RCC 7860 (cell line): ENCODE data around the gene FRMD4A.

Experiments
- DNase-seq: peaks from one replicate; pipeline ENCODE4 v3.0.0-alpha.2; 2015; ENCODE audit warnings: low spot score
- FAIRE-seq: peaks from 2 replicates; lab custom pipeline; 2012; peaks lifted over from hg19 to GRCh38; lab: Jason Lieb, UNC

The FRMD4A gene

DNA sequence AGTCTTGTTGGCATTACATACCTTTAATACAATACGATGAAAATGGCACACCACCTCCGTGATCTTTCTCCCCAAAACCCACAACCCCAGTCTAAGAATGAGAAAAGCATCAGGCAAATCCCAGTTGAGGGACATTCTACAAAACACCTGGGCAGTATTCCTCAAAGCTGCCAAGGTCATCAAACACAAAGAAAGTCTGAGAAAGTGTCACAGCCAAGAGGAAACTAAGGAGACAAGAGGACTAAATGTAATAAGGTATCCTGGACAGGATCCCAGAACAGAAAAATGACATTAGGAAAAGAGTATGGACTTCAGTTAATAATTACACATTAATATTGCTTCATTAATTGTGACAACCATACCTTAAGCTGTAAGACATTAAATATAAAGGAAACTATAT is 14.5 kb upstream of the FRMD4A start:
- DNase-seq (no peak), FAIRE-seq (no peak)

GRCh38 chr10:14340051-14340744 is 9.5 kb upstream of the FRMD4A start:
- no peak for FAIRE-seq

GRCh38 chr10:14336736-14337135 is 6.0 kb upstream of the FRMD4A start:
- FAIRE-seq = no peak
- no peak for DNase-seq

More at GRCh38 chr10:14340051-14340744, 9.5 kb upstream of the FRMD4A start:
- DNase-seq = no peak

GRCh38 chr10:14334771-14335170 is 4.0 kb upstream of the FRMD4A start:
- FAIRE-seq (no peak), DNase-seq (no peak)

GRCh38 chr10:14333606-14334005 is 2.9 kb upstream of the FRMD4A start:
- FAIRE-seq = no peak

GRCh38 chr10:14332903-14333302 is 2.2 kb upstream of the FRMD4A start:
- FAIRE-seq = no peak
- DNase-seq = no peak

More at GRCh38 chr10:14333606-14334005, 2.9 kb upstream of the FRMD4A start:
- no peak for DNase-seq

DNA sequence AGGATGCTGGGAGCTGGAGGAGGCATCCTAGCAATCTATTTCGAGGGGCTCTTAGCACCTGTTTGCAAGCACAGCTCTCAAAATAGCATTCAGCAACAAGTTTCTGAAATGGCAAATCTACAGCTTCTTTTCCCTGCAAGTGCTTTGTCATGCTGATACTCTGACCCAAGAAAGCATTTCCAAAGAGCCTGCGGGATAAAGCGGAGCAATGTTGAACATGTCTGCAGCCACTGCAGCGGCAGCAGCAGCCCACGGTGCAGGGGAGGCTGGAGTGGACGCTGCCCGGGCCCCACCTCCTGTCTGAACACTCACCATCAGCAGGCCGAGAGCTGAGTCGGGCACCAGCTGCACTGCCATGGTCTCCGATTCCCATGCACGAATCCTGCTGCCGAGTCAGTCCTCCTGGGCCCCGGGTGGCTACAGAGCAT is 964 bp downstream of the FRMD4A start:
- DNase-seq (peak; percentile 32), FAIRE-seq (no peak)

- peak; percentile 31 for DNase-seq
- FAIRE-seq = peak; percentile 38
Measured at GRCh38 chr10:14328881-14329672, 1.6 kb downstream of the FRMD4A start.

DNA sequence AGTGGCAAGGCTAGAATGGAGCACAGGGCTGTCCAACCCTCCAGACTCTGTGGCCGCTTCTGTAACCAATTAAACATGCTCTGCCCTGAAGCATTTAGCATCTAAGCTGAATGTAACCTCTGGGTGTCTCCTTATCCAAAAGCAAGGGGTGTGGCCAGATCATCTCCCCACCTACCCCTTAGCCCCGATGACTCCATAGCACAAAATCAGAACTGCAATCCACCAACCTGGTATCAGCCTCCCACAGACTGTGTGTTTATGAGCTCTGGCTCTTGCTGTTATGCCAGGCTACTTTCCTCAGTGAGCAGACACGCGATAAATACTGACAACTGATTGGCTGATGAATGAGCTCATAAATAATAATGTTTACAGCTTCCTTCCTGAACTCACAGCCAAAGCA is 3.2 kb downstream of the FRMD4A start:
- FAIRE-seq (peak; percentile 87), DNase-seq (peak; percentile 60)

DNA sequence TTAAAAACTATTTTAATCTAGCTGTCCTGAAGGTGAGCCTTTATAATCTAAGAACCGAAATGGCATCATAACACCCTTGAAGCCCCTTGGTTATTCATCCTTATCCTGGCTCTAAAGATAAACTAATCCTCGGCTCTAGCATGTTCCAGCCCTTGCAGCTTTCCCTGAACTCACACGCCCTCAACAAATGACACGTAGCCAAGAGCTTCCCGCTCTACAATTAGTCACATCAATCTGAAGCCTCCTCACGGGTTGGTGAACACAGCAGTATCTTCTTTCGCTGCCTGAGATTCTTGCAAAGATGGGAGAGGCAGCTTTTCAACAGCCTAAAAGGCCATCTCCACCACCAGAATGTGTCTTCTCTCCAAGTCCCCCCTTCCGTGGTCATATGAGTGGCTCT is 4.1 kb downstream of the FRMD4A start:
- peak; percentile 96 for FAIRE-seq

DNA sequence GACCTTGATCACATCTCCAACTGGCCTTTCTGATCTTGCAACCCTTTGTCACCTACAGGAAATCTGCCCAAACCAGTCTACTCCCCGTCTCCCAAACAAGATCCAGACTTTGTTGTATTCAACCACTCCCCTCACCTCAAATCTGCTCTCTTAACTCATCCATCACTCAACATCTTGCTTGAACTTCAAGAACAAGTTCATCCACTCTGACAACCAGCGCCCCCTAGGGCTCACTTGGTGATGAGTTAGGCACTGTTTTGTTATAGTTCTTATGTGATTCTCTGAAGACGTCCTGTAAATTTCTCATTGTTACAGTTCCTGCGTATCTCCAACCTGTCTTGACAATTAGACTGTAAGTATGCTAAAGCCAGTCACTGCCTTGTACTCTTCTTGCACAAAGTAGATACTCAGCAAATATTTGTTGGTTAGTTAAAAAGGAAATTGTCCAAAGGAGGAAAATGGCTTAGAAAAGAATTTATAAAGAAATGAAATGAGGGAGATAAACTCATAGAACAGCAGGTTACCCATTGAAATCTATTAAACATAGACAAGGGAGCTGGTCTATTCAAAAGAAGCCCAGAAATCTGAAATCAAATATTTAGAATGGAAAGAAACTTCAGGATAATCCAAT is 5.3 kb downstream of the FRMD4A start:
- DNase-seq = no peak
- no peak for FAIRE-seq

More for the DNA sequence above, 4.1 kb downstream of the FRMD4A start:
- DNase-seq = peak; percentile 79

GRCh38 chr10:14322526-14323188 is 8.1 kb downstream of the FRMD4A start:
- DNase-seq (no peak), FAIRE-seq (no peak)

- DNase-seq = no peak
- FAIRE-seq = no peak
Measured at GRCh38 chr10:14318007-14318406, 12.7 kb downstream of the FRMD4A start.

DNA sequence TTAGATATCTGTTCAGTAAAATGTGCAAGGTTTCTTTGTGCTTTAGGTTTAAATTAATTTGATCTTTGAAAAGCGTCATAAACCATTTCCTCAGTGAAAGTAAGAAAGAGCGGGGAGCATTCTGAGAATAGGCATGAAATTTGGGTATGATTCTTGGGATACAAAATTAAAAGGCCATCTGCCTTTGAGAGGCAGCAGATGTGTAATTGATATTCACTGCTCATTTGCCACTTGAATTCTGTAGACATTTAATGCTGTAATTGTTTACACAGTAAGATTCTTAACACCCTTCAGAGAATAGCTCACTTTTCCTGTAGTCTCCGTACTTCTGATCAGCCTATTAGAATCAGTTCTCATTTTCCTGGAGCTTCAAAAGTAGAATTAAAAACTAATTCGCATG is 18.7 kb downstream of the FRMD4A start:
- no peak for DNase-seq
- no peak for FAIRE-seq

DNA sequence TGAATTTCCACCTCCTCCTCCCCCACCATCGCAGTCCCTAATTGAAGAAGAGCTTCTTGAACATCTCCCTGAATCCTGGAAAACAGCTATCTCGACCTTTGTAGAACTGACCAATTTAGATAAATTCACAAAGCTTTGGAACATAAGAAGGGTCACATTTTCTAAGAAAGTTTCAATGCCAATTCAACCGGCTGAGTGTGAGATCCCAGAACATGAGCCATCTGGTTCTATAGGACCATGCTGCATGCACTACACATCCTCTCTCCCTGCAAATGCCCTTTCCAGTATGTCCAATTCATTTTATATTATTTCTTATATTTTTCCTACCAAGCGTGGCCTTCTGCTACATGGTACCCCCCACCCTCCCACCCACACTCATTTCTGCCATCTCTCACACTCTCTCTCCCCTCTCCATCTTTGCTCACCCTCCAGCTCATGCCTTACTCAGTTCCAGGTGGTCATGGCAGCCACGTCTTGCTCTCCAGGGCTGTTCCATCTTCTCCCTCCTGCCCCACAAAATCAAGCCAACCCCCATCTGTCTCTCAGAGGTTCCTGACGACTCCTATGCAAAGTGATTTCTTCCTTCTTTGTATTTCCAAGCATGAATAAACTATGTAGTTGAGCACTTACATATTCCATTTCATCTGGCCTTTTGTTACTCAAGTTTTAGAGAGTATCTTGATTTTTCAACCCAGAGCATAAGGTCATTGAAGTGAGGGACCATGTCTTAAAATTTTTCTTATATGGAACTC is 19.3 kb downstream of the FRMD4A start:
- DNase-seq (no peak), FAIRE-seq (no peak)

DNA sequence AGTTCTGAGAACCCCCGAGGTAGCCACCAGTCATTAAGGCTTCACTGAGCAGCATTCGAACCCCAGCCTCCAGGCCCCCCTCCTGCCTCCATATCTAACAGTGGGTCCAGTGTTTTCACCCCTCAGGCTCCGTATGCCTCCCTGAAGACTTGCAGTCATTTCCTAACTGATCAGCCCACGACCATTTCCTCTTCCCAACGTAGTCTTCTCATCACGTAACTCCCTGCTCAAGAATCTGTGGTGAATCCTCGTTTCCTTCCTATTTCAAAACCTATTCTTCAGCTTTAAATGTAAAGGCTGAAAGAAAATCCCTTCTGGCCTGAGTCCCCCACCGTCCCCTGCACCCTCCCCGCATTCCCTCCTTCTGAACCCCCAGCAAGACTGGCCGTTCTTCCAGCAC is 21.1 kb downstream of the FRMD4A start:
- FAIRE-seq (no peak), DNase-seq (no peak)

DNA sequence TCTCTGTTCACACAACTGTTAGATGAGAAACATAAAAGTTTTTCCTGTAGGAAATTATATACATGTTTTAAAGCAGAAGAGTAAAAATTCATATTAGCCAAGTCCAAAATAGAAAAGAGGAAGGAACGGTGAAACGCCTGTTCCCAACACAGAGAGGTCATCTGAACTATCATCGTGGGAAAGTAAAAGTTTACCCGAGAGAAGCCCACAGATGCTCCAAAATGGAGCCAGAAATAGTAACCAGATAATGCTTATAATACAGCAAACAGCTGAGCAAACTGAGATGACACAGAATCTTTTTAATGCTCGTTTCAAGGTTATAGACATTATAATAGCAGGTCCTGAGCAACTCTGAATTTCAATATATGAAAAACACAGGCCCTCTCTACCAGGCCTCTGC is 24.5 kb downstream of the FRMD4A start:
- FAIRE-seq (no peak), DNase-seq (no peak)

- FAIRE-seq = no peak
- DNase-seq = no peak
Measured at GRCh38 chr10:14304046-14304445, 26.7 kb downstream of the FRMD4A start.

DNA sequence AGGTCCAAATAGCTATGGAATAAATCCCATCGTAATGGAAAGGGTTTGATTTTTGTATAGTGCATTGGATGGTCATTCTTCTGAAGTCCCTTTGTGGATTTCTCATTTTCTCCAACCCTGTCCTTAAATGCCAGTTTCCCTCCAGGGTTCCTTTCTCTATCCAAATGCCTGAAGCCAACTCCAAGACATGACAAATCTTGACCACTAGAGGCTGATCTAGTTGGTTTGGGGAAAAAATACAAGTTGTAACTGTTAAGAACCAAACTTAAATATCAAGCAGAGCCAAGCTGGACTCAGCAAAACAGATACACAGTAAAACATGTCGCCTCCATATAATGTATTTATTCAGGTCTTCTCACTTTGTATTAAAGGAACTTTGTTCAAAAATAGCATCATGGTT is 28.7 kb downstream of the FRMD4A start:
- FAIRE-seq (no peak), DNase-seq (no peak)

DNA sequence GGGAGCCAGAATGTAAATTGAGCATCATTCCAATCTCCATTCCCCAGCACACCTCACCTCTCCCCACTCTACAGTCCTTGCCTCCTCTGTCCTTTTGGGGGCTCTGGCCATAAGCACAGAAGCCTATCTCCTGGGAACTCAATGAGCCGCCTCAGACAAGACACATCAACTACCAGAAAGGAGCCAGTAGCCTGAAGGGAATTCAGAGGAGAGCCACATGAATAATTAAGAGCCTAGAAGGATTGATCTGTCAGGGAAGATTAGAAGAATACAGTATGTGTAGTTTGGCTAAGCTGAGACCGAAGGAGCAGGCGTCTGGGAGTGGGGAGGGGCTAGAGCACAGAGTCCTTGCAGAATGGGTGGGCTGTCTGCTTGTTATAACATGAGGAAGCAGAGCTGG is 31.2 kb downstream of the FRMD4A start:
- DNase-seq (no peak), FAIRE-seq (no peak)
